IMR-90 (cell line): ENCODE results near the gene SMAD2. TPM values are rescaled to one million over a fixed set of nuclear protein-coding genes. Genes with fewer than 3 reads are reported as not detected.

Experiments used
- ATAC-seq: fragments of 200-7000 bp; cut with Tn5 transposase; 2 replicates; pipeline ENCODE4 v1.9.1; 2020; ENCODE audit warnings: low read depth, mild to moderate bottlenecking, moderate library complexity
- BruUV-seq: library from RNA; stranded (reverse); fragments of 400-500 nt; replicated peaks from 2 replicates; lab custom pipeline; 2021; lab: Mats Ljungman, UMichigan
- CTCF ChIA-PET: fragments of 300-600 bp; formaldehyde crosslinking; extraction: SDS; loops from one replicate; lab custom pipeline; 2021; ENCODE audit warnings: antibody characterized with exemption; lab: Yijun Ruan, JAX
- POLR2A ChIA-PET: fragments of 300-600 bp; sonication (Branson Sonifier 250); formaldehyde crosslinking; loops from one replicate; lab custom pipeline; 2022; ENCODE audit warnings: antibody characterized with exemption; ENCODE audit not compliant: unreplicated experiment; lab: Charles Lee
- DNase-seq: peaks from one replicate; pipeline ENCODE4 v3.0.0; 2013
- H2AFZ ChIP-seq: replicated peaks from 2 replicates; pipeline ENCODE3; 2013; ENCODE audit warnings: low read length, mild to moderate bottlenecking; ENCODE audit not compliant: poor library complexity
- H2AK5ac ChIP-seq: 2 replicates; pipeline ENCODE4 v1.6.1; 2013; ENCODE audit warnings: low read depth, low read length, inconsistent platforms
- H2AK9ac ChIP-seq: replicated peaks from 2 replicates; pipeline ENCODE3; 2013; ENCODE audit warnings: mild to moderate bottlenecking, low read depth, low read length, moderate library complexity; ENCODE audit not compliant: poor library complexity
- H2BK120ac ChIP-seq: 2 replicates; pipeline ENCODE4 v1.6.1; 2013; ENCODE audit warnings: low read depth, low read length, inconsistent platforms
- H2BK15ac ChIP-seq: 3 replicates; pipeline ENCODE4 v1.6.1; 2013; ENCODE audit warnings: low read depth, low read length, inconsistent platforms
- H2BK20ac ChIP-seq: 2 replicates; pipeline ENCODE4 v1.6.1; 2013; ENCODE audit warnings: low read depth, mild to moderate bottlenecking, inconsistent platforms, low read length, moderate library complexity
- H2BK5ac ChIP-seq: 2 replicates; pipeline ENCODE4 v1.6.1; 2013; ENCODE audit warnings: mild to moderate bottlenecking, low read depth, low read length, inconsistent platforms; ENCODE audit not compliant: poor library complexity, severe bottlenecking
- H3K14ac ChIP-seq: replicated peaks from 2 replicates; pipeline ENCODE4 v1.6.1; 2013; ENCODE audit warnings: low read depth, low read length, inconsistent platforms
- H3K18ac ChIP-seq: 2 replicates; pipeline ENCODE4 v1.6.1; 2013; ENCODE audit warnings: low read depth, low read length, control low read depth
- H3K23ac ChIP-seq: 2 replicates; pipeline ENCODE4 v1.6.1; 2013; ENCODE audit warnings: low read depth, low read length, inconsistent platforms
- H3K27ac ChIP-seq: 2 replicates; pipeline ENCODE4 v1.5.1; 2013; ENCODE audit warnings: mild to moderate bottlenecking, control low read depth, low read length; ENCODE audit not compliant: insufficient read depth
- H3K27me3 ChIP-seq: 2 replicates; pipeline ENCODE4 v1.6.1; 2013; ENCODE audit warnings: low read length; ENCODE audit not compliant: control insufficient read depth, insufficient read depth
- H3K36me3 ChIP-seq: 2 replicates; pipeline ENCODE4 v1.6.1; 2013; ENCODE audit warnings: low read length, mixed read lengths; ENCODE audit not compliant: control insufficient read depth, insufficient read depth
- H3K4ac ChIP-seq: 2 replicates; pipeline ENCODE4 v1.6.1; 2013; ENCODE audit warnings: low read depth, low read length, inconsistent platforms
- H3K4me1 ChIP-seq: 2 replicates; pipeline ENCODE4 v1.6.1; 2013; ENCODE audit warnings: low read length, mixed read lengths; ENCODE audit not compliant: control insufficient read depth, insufficient read depth
- H3K4me2 ChIP-seq: 2 replicates; pipeline ENCODE4 v1.6.1; 2013; ENCODE audit warnings: low read depth, mild to moderate bottlenecking, control low read depth, low read length, moderate library complexity
- H3K4me3 ChIP-seq: 2 replicates; pipeline ENCODE4 v1.5.1; 2013; ENCODE audit warnings: low read depth, mild to moderate bottlenecking, control low read depth, low read length, moderate library complexity; ENCODE audit not compliant: insufficient read depth
- H3K56ac ChIP-seq: 2 replicates; pipeline ENCODE4 v1.6.1; 2013; ENCODE audit warnings: low read length, inconsistent platforms; ENCODE audit not compliant: insufficient read depth; ENCODE audit errors: extremely low read depth
- H3K79me1 ChIP-seq, 2 experiments: 2 replicates each; pipeline ENCODE4 v1.6.1; 2013; ENCODE audit warnings: low read length in 2 of 2, inconsistent platforms in 1 of 2, low read depth in 1 of 2
- H3K9ac ChIP-seq: 2 replicates; pipeline ENCODE4 v1.6.1; 2013; ENCODE audit warnings: low read depth, low read length, control low read depth
- H3K9me1 ChIP-seq: 2 replicates; pipeline ENCODE4 v1.6.1; 2013; ENCODE audit warnings: low read length, inconsistent platforms; ENCODE audit not compliant: insufficient read depth
- H3K9me3 ChIP-seq: 2 replicates; pipeline ENCODE4 v1.6.1; 2013; ENCODE audit warnings: low read length; ENCODE audit not compliant: control insufficient read depth, insufficient read depth
- H4K20me1 ChIP-seq: 2 replicates; pipeline ENCODE4 v1.6.1; 2013; ENCODE audit warnings: low read length, inconsistent platforms; ENCODE audit not compliant: insufficient read depth
- H4K5ac ChIP-seq: 2 replicates; pipeline ENCODE4 v1.6.1; 2013; ENCODE audit warnings: mild to moderate bottlenecking, low read depth, low read length, control low read depth
- H4K8ac ChIP-seq, 2 experiments: 2 replicates each; pipeline ENCODE4 v1.6.1; 2013; ENCODE audit warnings: low read depth in 2 of 2, low read length in 2 of 2, control low read depth in 1 of 2, inconsistent platforms in 1 of 2
- H4K91ac ChIP-seq: 2 replicates; pipeline ENCODE4 v1.6.1; 2013; ENCODE audit warnings: low read depth, low read length, inconsistent platforms; ENCODE audit not compliant: insufficient read depth
- BHLHE40 ChIP-seq: fragments of 150-350 bp; IDR thresholded peaks from 2 replicates; pipeline ENCODE4 v1.6.1; 2016; ENCODE audit warnings: mild to moderate bottlenecking, low read depth, low read length
- CHD1 ChIP-seq: IDR thresholded peaks from 2 replicates; pipeline ENCODE4 v1.6.1; 2012; ENCODE audit warnings: low read depth, low read length, improper control_type of control experiment
- FOS ChIP-seq: fragments of 150-350 bp; IDR thresholded peaks from 2 replicates; pipeline ENCODE4 v1.6.1; 2016; ENCODE audit warnings: low read depth, low read length
- MAFK ChIP-seq: IDR thresholded peaks from 2 replicates; pipeline ENCODE4 v1.6.1; 2012; ENCODE audit warnings: low read depth, low read length, improper control_type of control experiment
- MAZ ChIP-seq: IDR thresholded peaks from 2 replicates; pipeline ENCODE4 v1.6.1; 2012; ENCODE audit warnings: low read depth, mild to moderate bottlenecking, low read length, improper control_type of control experiment, moderate library complexity, borderline replicate concordance
- MXI1 ChIP-seq: IDR thresholded peaks from 2 replicates; pipeline ENCODE4 v1.6.1; 2012; ENCODE audit warnings: low read depth, mild to moderate bottlenecking, low read length, moderate library complexity, borderline replicate concordance
- NFE2L2 ChIP-seq: fragments of 150-350 bp; IDR thresholded peaks from 2 replicates; pipeline ENCODE4 v1.6.1; 2016; ENCODE audit warnings: low read depth, mild to moderate bottlenecking, low read length
- RAD21 ChIP-seq: IDR thresholded peaks from 2 replicates; pipeline ENCODE4 v1.6.1; 2012; ENCODE audit warnings: low read length, improper control_type of control experiment
- RFX5 ChIP-seq: IDR thresholded peaks from 2 replicates; pipeline ENCODE4 v1.8.0; 2012; ENCODE audit warnings: low read depth, mild to moderate bottlenecking, low read length, moderate library complexity
- SMC3 ChIP-seq: fragments of 150-350 bp; IDR thresholded peaks from 2 replicates; pipeline ENCODE4 v1.6.1; 2016; ENCODE audit warnings: low read depth, mild to moderate bottlenecking, antibody characterized with exemption, low read length, moderate library complexity
- USF2 ChIP-seq: fragments of 150-350 bp; IDR thresholded peaks from 2 replicates; pipeline ENCODE4 v1.6.1; 2017; ENCODE audit warnings: mild to moderate bottlenecking, antibody characterized with exemption, low read length, low read depth
- WGBS, 2 experiments: methylation state at CpG; one replicate each; pipeline versions ENCODE4 v1.1.5 to v1.1.7; 2013; ENCODE audit warnings: missing lambda C conversion rate in 2 of 2; ENCODE audit not compliant: insufficient read length in 1 of 2; ENCODE audit errors: extremely low coverage in 2 of 2; 5-methylcytosine and 5-hydroxymethylcytosine counted together
- dilution Hi-C: fragments of 300-500 bp; cut with HindIII; formaldehyde crosslinking; loops from one replicate; pipeline ENCODE4 v1.14.3; 2018; ENCODE audit warnings: low sequenced_read_pairs; ENCODE audit not compliant: unreplicated experiment
- in situ Hi-C: fragments of 300-500 bp; cut with MboI; formaldehyde crosslinking; loops from 3 replicates; pipeline ENCODE4 v1.14.3; 2019; ENCODE audit warnings: low sequenced_read_pairs, inconsistent platforms, mixed read lengths
- intact Hi-C: fragments of 100-400 bp; cut with micrococcal nuclease; formaldehyde crosslinking; loops from 2 replicates; pipeline ENCODE4 v1.10.0; 2022
- polyA plus RNA-seq, 3 experiments: library from polyadenylated mRNA; depleted of rRNA; stranded (reverse); fragments of >200 nt; gene quantifications; 2 replicates each; pipeline ENCODE4 v1.2.3, GENCODE V29; 2012; ENCODE audit warnings: low replicate concordance in 1 of 3
- total RNA-seq: library from RNA; depleted of rRNA; stranded (reverse); fragments of >200 nt; gene quantifications from 2 replicates; pipeline ENCODE4 v1.2.3, GENCODE V29; 2012
- TF ChIP-seq, protein P1 (sequence below): conservative IDR thresholded peaks from 2 replicates; pipeline ENCODE4 v1.5.1; 2012; ENCODE audit warnings: mild to moderate bottlenecking, low read depth, low read length, improper control_type of control experiment

SMAD2 gene
- total and polyA plus RNA-seq, 2 of the 4 experiments (the other 2 are of a cell fraction) = 41.7 to 171 TPM

DNA sequence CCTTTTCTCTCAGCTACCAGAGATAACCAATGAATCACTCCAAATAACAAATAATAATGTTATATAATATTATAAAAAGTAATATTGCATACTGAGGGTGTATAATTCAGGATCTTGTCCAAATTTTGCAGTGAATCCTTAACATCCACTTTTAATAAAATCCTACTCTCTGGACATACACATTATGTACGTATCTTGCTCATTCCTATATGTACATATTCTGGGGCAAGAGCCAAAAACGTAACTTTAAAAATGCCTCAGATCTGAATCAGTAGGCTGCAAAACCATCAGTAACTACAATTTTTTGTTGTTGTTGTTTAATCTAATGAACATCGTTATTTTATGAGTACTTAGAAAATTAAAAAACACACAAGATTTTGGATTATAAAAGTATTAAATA, 65.3 kb downstream of the SMAD2 start:
- no peak overlapping the region for H3K27ac ChIP-seq
- H3K23ac ChIP-seq = no peak overlapping the region
- H2BK5ac ChIP-seq = no peak overlapping the region
- no TSS peak for BruUV-seq
- H4K20me1 ChIP-seq = no peaks in the 10 kb centered on the region
- H2BK20ac ChIP-seq = no peak overlapping the region
- no peaks in the 10 kb centered on the region for H3K27me3 ChIP-seq
- no peak overlapping the region for H2BK15ac ChIP-seq
- H3K14ac ChIP-seq = no peak overlapping the region
- dilution Hi-C loops = no loop called here
- H3K4ac ChIP-seq = no peak overlapping the region
- H4K5ac ChIP-seq = no peak overlapping the region
- H3K79me1 ChIP-seq = peaks cover under 1 to 3% of the 10 kb centered on the region in 2 experiments; a peak in 1 of 4 replicates
- H3K9ac ChIP-seq = no peak overlapping the region
- intact Hi-C loops = loop anchor here (5.0 kb wide), 1 partner anchor 47 kb away; no protein-coding TSS in a partner anchor
- in situ Hi-C loops = no loop called here
- no peak overlapping the region for H2AFZ ChIP-seq
- H3K36me3 ChIP-seq = peaks cover 8% of the 10 kb centered on the region
- no peaks in the 10 kb centered on the region for H3K4me1 ChIP-seq
- no peak overlapping the region for H2AK5ac ChIP-seq
- TF ChIP-seq USF2 (no peak), MAFK (no peak), MXI1 (no peak), MAZ (no peak), FOS (no peak), RFX5 (no peak), BHLHE40 (no peak), NFE2L2 (no peak), RAD21 (no peak), CHD1 (no peak), SMC3 (no peak)
- TF ChIP-seq, protein P1, sequence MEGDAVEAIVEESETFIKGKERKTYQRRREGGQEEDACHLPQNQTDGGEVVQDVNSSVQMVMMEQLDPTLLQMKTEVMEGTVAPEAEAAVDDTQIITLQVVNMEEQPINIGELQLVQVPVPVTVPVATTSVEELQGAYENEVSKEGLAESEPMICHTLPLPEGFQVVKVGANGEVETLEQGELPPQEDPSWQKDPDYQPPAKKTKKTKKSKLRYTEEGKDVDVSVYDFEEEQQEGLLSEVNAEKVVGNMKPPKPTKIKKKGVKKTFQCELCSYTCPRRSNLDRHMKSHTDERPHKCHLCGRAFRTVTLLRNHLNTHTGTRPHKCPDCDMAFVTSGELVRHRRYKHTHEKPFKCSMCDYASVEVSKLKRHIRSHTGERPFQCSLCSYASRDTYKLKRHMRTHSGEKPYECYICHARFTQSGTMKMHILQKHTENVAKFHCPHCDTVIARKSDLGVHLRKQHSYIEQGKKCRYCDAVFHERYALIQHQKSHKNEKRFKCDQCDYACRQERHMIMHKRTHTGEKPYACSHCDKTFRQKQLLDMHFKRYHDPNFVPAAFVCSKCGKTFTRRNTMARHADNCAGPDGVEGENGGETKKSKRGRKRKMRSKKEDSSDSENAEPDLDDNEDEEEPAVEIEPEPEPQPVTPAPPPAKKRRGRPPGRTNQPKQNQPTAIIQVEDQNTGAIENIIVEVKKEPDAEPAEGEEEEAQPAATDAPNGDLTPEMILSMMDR = no peak
- H2BK120ac ChIP-seq = no peak overlapping the region
- H4K8ac ChIP-seq = no peak overlapping the region
- ATAC-seq (no peak), DNase-seq (no peak)
- no peaks in the 10 kb centered on the region for H3K9me3 ChIP-seq
- CTCF ChIA-PET = no interaction called here
- no peak overlapping the region for H3K56ac ChIP-seq
- H3K4me3 ChIP-seq = no peak overlapping the region
- no peak overlapping the region for H4K91ac ChIP-seq
- no CpG with 5 or more reads among the region's 3 CpGs for WGBS, 2 experiments
- no peaks in the 10 kb centered on the region for H3K9me1 ChIP-seq
- no peak overlapping the region for H3K18ac ChIP-seq
- POLR2A ChIA-PET = no interaction called here
- H3K4me2 ChIP-seq = no peak overlapping the region
- H2AK9ac ChIP-seq = no peak overlapping the region
